CD4-positive, alpha-beta T cell treated with Interleukin-2 at 100 ng/mL for 4 hours (primary cell): ENCODE results near the gene TWNK.

Experiments used
- DNase-seq: peaks from one replicate; pipeline ENCODE4 v3.0.0-alpha.2; 2020; ENCODE audit warnings: low spot score

Gene TWNK

GRCh38 chr10:100996678-100997359 lies 9.5 kb downstream of the TWNK start:
- DNase-seq: peak; percentile 20

DNA sequence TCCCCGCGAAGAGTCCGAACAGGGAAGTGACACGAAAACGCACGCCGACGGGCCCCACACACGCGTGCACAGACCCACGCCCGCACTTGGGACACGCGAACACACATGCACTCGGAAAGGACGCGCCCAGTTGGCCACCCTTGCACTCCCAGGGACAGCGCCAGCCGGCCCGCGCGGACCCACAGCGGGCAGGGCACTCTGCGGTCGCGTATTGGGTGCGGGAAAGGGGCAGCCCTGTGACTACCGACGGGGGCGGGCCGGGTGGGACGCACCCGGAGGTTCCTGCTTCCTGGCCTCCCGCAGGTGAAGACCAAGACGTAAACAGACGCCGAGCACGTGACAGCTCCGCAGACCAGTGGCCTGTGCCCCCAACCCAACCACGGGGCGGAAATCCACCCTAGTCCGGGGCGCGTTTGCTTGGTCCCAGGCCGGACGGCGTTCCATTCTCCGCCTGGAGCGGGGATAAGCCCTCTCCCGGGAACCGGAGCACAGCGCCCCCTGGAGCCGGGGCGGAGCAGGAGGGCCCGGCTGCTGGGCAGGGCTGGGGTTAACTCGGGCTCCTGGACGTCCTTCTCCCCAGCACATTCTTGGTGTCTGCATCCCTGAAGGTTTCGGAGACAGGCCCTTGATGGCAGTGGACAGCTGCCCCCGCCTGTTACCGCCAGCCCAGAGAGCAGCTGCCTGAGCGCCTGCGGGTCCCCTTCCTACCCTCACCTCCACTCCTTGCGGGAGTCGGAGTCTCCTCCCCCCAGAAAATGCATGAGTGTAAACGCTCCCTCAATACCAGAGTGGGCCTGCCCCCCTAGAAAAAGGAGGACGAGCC lies 10.2 kb downstream of the TWNK start:
- peak; percentile 65 for DNase-seq

- peak; percentile 53 for DNase-seq
These were observed 11.0 kb downstream of the TWNK start for GRCh38 chr10:100998183-100998990.

DNA sequence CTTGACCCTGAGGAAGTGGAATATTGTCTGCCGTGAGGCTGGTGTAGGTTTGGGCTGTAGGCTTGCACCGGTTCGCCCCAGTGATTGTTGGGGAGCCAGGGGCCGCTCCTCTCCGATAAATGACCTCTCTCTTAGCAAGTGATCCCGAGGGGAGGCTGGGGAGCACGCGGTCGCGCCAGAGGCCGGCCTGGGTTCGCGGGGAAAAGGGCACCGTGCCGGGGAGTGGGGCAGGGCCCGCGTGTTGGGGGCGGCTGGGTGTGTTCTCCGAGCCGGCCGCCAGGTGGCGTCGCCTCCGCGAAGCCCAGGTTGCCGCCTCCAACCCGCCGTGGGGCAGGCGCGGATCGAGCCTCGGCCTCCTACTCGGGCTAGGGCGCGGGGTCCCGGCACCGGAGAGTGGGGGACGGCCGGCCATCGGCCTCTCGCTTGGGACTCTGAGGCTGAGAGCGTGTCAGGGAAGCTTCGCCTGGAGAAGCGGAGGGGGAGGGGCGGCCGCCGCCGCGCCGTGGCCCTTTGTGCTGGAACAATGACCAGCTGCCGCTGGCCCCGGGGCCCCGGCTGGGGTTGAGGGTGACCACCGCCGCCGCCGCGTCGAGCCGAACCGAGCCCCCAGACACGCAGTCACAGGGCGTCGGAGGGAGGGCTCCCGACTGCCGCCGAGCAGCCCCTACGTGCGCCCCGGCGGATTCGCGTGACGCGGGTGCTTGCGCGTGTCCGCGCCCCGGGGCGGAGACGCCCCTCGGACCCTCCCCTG lies 11.8 kb downstream of the TWNK start:
- DNase-seq: peak; percentile 77

GRCh38 chr10:100999742-101000126 lies 12.4 kb downstream of the TWNK start, which contains the start of gene LZTS2:
Gene LZTS2 (plus strand): TSS chr10:100999808. CDS start chr10:101002539, 2,731 bp downstream.
- DNase-seq: no peak

DNA sequence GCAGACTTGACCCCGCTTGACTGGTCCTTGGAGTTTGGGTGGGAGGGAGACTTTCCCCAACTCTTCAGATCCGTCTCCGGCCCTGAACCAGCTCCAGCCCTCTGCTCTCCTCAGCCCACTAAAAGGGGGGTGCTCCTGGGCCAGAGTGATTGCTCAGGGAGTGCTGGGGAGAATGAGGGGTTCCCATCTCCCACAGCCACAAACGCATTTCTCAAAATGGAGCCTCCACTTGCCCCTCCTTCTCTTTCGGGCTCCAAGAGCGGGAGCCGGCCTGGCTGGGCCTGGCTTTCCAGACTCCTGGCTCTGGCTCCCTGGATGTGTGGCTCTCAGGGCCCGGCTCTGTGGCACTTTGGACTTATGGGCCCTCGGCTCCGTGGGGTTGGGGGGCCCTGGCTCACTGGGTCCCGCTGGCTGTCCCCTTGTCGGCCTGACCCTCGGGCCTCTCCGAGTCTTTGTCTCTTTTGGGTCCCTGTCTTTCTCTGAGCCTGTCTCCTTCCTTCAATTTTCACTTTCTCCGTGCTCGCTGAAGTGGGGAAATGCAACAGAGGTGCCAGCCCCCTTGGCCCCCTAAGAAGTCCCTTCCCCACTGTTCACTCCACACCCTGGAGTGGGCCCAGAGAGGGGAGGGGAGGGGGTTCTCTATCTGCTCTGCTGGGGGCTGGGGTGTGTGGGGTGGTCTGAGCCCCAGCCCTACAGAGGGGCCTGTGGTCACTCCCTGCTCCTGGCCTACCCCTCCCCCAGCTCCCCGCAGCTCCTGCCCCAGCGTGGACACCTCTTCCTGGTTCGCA lies 13.0 kb downstream of the TWNK start:
- DNase-seq: no peak

DNA sequence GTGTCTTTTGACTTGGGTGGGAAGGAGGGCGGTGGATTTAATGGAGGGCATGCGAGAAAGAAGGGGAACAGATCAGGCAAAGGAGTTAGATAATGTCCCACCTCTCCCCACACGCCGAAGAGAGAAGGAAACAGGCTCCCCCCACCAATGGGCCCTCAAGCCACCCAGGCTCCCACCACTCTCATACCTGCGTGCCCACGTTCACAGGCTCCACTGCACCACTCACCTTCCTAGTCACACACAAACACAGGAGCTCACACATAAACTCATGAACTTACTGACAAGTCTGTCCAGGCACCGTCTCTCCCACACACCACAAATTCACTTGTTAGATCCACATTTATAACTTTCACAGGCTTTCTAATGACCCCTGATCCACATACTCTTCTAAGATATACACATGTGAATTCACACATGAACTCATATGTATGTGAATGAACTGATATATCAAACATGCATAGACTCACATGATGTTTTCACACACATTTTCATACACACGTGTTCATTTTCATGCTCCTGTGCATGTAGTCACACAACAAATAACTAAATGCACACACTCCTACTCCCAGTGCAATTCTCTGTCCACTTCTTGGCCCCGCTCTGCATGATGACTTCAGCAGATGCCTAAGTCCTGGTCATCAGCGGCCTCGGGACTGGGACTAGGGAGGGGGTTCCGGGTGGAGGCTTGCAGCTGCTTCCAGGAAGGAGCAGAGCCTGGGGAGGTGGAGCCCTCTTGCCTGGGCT lies 13.7 kb downstream of the TWNK start:
- DNase-seq: no peak

- DNase-seq: no peak
These were observed 14.3 kb downstream of the TWNK start for GRCh38 chr10:101001659-101002035.

DNA sequence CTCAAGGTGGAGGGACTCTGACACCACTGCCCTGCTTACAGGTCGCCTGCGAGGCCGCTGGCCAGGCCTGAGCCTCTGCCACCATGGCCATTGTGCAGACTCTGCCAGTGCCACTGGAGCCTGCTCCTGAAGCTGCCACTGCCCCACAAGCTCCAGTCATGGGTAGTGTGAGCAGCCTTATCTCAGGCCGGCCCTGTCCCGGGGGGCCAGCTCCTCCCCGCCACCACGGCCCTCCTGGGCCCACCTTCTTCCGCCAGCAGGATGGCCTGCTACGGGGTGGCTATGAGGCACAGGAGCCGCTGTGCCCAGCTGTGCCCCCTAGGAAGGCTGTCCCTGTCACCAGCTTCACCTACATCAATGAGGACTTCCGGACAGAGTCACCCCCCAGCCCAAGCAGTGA lies 15.1 kb downstream of the TWNK start:
- DNase-seq: no peak

DNA sequence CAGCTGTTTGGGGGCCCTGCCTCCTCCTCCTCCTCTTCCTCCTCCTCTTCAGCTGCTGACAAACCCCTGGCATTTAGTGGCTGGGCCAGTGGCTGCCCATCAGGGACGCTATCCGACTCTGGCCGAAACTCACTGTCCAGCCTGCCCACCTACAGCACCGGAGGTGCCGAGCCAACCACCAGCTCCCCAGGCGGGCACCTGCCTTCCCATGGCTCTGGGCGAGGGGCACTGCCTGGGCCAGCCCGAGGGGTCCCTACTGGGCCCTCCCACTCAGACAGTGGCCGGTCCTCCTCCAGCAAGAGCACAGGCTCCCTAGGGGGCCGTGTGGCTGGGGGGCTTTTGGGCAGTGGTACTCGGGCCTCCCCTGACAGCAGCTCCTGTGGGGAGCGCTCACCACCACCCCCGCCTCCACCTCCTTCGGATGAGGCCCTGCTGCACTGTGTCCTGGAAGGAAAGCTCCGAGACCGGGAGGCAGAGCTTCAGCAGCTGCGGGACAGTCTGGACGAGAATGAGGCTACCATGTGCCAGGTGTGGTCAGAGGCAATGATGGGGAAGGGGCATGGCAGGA lies 16.4 kb downstream of the TWNK start:
- DNase-seq: no peak

DNA sequence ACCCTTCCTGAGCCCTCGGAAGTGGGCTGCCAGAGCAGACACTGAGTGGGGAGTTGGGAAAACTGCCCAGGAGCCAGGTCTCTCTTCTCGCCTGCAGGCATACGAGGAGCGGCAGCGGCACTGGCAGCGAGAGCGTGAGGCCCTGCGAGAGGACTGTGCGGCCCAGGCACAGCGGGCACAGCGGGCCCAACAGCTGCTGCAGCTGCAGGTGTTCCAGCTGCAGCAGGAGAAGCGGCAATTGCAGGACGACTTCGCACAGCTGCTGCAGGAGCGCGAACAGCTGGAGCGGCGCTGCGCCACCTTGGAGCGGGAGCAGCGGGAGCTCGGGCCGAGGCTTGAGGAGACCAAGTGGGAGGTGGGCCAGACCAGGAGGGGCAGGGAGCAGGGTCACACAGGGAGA lies 18.0 kb downstream of the TWNK start:
- DNase-seq: no peak

DNA sequence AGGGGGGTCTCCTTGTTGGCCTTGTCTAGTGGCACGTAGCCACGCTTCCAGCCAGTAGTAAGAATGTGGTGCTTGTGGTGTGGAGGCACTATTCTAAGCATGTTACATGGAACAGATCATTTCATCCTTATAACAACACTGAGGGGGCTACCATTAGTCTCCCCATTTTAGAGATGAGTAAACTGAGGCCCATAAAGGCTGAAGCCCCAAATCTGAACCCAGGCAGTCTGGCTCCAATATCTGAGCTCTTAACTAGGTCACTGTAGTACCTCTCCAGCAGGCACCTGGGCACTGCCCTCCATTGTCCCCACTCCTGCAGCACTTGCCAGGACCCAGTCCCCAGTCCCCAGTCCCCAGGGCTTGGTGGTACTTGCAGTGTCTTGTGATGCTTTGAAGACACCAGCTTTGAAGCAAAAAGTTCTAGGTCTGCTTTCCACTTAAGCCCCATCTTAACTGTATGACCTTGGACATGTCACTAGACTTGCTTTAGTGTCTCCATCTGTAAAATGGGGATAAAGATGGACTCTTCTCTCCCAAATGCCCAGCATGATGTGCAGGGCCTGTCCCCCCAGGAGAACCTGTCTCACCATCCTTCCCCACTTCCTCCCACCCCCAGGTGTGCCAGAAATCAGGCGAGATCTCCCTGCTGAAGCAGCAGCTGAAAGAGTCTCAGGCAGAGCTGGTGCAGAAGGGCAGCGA lies 18.7 kb downstream of the TWNK start:
- DNase-seq: no peak

GRCh38 chr10:101006593-101007098 lies 19.3 kb downstream of the TWNK start:
- DNase-seq: no peak

DNA sequence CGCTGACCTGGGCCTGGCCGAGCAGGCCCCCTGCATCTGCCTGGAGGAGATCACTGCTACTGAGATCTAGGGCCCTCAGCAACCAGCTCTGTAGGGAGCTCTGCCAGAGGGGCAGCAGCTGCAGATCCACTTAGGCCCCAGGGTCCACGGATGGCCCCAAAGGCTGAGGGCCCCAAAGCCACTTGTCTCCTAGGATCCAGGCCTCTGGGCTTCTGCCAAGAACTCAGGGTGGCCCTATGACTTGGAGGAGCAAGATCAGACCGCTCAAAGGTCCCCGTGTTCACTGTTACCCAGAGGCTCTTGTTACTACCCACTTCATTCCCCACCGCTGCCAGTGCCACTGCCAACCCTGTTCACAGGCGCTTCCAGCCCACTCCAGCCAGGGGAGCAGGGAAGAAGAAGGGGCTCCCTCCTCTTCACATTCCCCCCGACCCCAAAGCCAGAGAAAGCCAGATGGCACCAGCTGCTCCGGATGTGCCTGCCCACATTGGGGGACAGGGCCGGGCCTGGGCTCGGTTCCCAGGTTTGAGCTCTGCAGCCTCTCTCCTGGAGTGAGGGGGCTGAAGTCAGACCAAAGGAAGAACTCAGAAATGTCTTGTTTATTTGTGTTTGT lies 19.9 kb downstream of the TWNK start:
- no peak for DNase-seq

- no peak for DNase-seq
These were observed 20.8 kb downstream of the TWNK start for GRCh38 chr10:101007915-101008822.

DNA sequence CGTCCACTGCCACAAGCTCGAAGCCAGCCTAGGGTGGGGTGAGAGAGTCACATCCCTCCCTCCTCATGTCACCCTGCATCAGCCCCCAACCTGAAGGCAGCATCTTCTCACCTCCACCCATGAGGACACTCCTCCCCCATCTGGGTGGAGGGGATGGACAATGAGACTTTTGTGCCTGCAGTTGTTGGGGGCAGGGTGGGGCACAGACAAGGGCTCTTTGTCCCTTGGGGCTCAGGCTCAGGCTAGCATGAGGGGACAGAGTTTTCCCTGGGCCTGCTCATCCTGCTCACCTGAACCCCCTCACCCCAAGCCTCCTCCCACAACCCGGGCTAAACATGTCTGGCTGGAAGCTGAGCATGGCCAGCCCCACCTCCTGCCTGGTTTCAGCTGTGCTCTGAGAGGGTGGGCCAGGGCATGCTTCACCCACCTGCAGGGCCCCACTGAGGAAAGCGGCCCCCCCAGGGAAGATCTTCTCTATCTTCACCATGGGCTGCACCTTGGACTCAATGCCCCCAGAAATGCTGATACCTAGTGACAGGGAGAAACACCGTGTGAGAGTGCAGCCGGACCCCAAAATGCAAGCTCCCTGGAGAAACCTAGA lies 21.6 kb downstream of the TWNK start:
- no peak for DNase-seq

- DNase-seq: no peak
These were observed 23.0 kb downstream of the TWNK start for GRCh38 chr10:101010329-101010728.
